Measurements from ENCODE around the gene ARTN. TPM values are rescaled to one million over a fixed set of nuclear protein-coding genes. Genes with fewer than 3 reads are reported as not detected.

The ARTN gene
- total RNA-seq, result under 1 TPM; 0.14 to 0.53 TPM

GRCh38 chr1:43933386-43934100 lies at the start of gene ARTN:
TSS of gene ARTN (plus strand) at chr1:43933801. CDS start at chr1:43935657, 1,856 bp downstream.

DNA sequence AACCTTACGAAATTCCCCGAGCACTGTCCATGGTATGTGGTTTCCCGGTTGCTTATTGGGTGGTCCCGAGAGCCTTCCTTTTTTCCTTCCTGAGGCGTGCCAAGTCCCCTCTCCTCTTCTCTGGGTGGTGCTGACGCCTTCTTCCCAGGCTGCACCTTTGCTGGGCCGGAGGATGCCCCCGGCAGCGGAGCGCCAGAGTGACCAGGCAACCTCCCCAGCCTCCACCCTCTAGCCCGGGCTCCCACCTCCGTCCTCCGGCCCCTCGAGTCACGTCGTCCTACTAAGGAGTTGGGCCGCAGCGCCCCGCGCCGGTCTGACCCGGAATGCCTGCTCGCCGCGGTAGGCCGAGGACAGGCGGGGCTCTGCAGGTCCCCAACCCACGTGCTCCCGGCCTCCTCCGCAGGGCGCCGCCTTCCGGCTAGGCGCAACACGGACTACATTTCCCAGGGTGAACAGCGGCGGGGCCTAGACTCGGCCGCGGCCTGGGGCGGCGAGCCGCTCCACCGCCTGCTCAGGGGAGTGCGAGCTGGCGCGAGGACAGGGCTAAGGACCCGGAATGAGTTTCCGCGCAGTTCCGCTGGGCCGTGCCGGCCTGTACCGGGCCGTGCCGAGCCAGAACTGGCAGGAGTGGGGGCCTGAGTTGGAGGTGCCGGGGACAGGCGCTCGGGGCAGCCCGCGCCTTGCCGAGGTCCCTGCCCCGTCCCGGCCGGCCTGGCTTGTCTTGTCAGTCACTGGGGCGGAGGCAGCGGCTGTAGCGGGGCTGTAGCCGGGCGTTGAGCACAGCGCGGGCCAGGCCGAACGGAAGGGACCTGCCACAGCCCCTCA lies 12.8 kb downstream of the ARTN start, which contains the start of gene IPO13:
TSS of gene IPO13 (plus strand) at position 715 of the 825 bp plus-strand sequence. CDS start 651 bp downstream, outside the sequence.

GRCh38 chr1:43969746-43970466 lies 36.3 kb downstream of the ARTN start, which contains the start of gene DPH2:
TSS of gene DPH2 (plus strand) at chr1:43970010. CDS start at chr1:43970176, 166 bp downstream.

DNA sequence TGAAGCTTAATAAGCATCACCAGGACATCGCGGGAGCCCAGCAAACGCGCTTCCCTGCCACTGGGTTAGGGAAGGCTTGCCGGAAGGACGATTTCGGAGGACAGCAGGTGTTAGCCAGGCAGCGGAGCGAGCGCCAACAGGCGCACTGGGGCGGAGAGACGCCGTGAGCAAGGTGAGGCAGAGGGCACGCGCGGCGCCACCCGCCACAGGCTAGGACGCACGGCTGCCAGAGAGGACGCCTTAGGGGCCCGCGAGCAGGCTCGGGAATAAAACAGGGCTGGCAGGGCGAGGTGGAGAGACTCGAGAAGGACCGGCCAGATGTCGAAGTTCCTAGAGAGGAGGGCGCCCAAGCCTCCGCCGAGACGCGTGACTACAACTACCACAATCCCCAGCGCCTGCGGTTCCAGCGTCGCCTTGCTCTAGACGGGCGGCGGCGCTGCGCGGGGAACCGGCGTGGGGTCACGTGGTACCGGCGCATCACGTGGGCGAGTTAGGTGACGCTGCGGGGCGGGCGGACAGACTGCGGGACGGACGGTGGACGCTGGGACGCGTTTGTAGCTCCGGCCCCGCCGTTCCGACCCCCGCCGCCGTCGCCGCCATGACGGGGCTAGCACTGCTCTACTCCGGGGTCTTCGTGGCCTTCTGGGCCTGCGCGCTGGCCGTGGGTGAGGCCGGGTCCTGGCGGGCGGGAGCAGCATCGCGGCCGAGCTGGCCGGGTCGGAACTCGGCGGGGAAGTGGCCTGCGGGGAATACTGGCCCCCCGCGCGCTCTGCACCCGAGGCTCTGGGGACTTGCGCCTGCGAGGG lies 41.0 kb downstream of the ARTN start, which contains the start of gene ATP6V0B:
TSS of gene ATP6V0B (plus strand) at position 518 of the 806 bp plus-strand sequence. CDS start at position 599, 81 bp downstream.

DNA sequence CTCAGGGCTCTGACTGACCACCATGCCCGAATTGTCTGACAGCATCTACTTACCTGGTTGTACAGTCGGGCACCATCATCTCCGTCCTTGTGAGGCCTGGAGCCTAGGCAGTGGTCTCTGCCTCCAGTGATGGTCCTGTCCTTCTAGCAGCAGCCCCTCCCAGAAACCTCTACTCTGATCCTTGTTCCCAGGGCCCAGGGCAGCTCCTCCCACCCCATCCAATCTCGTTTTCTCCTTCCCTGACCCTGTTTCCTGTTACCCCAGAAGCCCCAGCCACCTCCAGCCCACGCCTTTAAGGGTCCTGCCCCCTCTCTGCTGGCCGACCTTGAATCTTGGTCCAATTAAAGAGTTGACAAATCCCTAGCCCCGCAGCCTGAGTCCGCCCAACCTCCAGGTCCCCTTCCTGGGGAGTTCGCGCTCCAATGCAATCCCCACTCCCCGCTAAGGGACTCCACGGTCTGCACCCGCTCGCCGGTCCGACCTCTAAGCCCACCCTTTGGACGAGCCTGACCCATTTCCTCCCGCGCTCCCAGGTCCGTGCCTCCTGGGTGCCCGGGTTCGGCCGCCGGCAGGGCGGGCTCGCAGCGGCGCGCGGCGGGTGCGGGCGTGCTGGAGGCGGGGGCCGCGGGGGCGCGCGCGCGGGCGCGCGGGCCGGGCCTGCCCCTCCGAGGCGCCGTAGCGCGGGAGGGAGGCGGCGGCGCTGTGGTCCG lies 45.1 kb downstream of the ARTN start, which contains the start of gene B4GALT2:
TSS of gene B4GALT2 (plus strand) at position 660 of the 710 bp plus-strand sequence. CDS start 1,951 bp downstream, outside the sequence.

Other genes starting within 250 kb of the ARTN start
- gene ST3GAL3, start 226.3 kb upstream of the ARTN start, total RNA-seq, result 10 to 100 TPM; 16.2 to 17.4 TPM
- 10 to 100 TPM; 23.9 to 27.0 TPM for gene IPO13, start 13.1 kb downstream of the ARTN start, total RNA-seq
- 10 to 100 TPM; 26.0 to 27.0 TPM for gene DPH2, start 36.2 kb downstream of the ARTN start, total RNA-seq
- gene ATP6V0B, start 41.2 kb downstream of the ARTN start, total RNA-seq, result 10 to 100 TPM; 94.1 to 97.3 TPM
- gene B4GALT2, start 45.4 kb downstream of the ARTN start, total RNA-seq, result 10 to 100 TPM in 1 of 2 experiments, 1 to 10 TPM in 1; 9.7 to 10.3 TPM
- under 1 TPM; 0.50 to 0.65 TPM for gene CCDC24, start 57.8 kb downstream of the ARTN start, total RNA-seq
- 1 to 10 TPM; 4.6 to 5.1 TPM for gene SLC6A9, start 97.7 kb downstream of the ARTN start, total RNA-seq
- not detected for gene KLF17, start 185.0 kb downstream of the ARTN start, total RNA-seq
- not detected for gene KLF18, start 207.8 kb downstream of the ARTN start, total RNA-seq

Data from activated naive CD4-positive, alpha-beta T cell treated with anti-CD3 and anti-CD28 coated beads, Interleukin-2, amount 10 ng/mL, durations not matched to agents 5 hours and 36 hours (primary cell).